Psoas muscle (tissue), 8 donors: ENCODE measurements around the gene RASSF9. TPM values are rescaled to one million over a fixed set of nuclear protein-coding genes. Genes with fewer than 3 reads are reported as not detected.
A peak's percentile ranks its signal among the peaks of the same experiment; 100 is the strongest.

Experiments
- ATAC-seq, 4 donors: fragments of 200-7000 bp; cut with Tn5 transposase; one replicate each; pipeline ENCODE4 v1.9.1; 2020; ENCODE audit warnings: moderate library complexity in 3 of 4, mild to moderate bottlenecking in 2 of 4
- DNase-seq, 2 donors: peaks; one replicate each; pipeline ENCODE4 v3.0.0-alpha.2; 2020
- H3K27ac ChIP-seq: fragments of 200-600 bp; one replicate; pipeline ENCODE4 v1.8.0; 2022
- H3K27me3 ChIP-seq, 3 donors: fragments of 200-600 bp in 1 of 3; one replicate each; pipeline versions ENCODE4 v1.6.1 to v1.8.0; 2013 to 2022; ENCODE audit warnings: low read length in 2 of 3, mild to moderate bottlenecking in 2 of 3, moderate library complexity in 1 of 3; ENCODE audit not compliant: insufficient read depth in 3 of 3
- H3K36me3 ChIP-seq, 2 donors: fragments of 200-600 bp in 1 of 2; one replicate each; pipeline versions ENCODE4 v1.6.1 to v1.8.0; 2013 to 2022; ENCODE audit warnings: low read depth in 1 of 2, mild to moderate bottlenecking in 1 of 2, moderate library complexity in 1 of 2; ENCODE audit not compliant: insufficient read depth in 1 of 2
- H3K4me1 ChIP-seq: fragments of 200-600 bp; one replicate; pipeline ENCODE4 v1.8.0; 2022
- H3K4me3 ChIP-seq: fragments of 200-600 bp; one replicate; pipeline ENCODE4 v1.8.0; 2022; ENCODE audit warnings: mild to moderate bottlenecking
- H3K9me3 ChIP-seq: fragments of 200-600 bp; one replicate; pipeline ENCODE4 v1.8.0; 2022
- WGBS, 3 donors: extraction: QIAGEN DNeasy Blood & Tissue Kit; methylation state at CpG; one replicate each; pipeline versions ENCODE4 v1.1.6 to v1.1.7; 2013; 5-methylcytosine and 5-hydroxymethylcytosine counted together
- intact Hi-C, 2 donors: fragments of 100-400 bp; cut with DNase I; formaldehyde crosslinking; loops; one replicate each; pipeline versions ENCODE4 v1.11.0 to v1.14.2; 2022
- polyA plus RNA-seq, 3 donors: library from polyadenylated mRNA; stranded (reverse); fragments of 200-250 nt; gene quantifications; one replicate each; pipeline ENCODE4 v1.2.3, GENCODE V29; 2013
- total RNA-seq, 4 donors: library from RNA; stranded (reverse); fragmentation: NEBNext Ultra II Directional in 2 of 4; extraction: Animal tissue kit (Norgen Biotek cat#: 25700) in 2 of 4; gene quantifications; one replicate each; pipeline versions ENCODE4 v1.2.1 to v1.2.4, GENCODE V29; 2021 to 2023
- TF ChIP-seq, protein P1 (sequence below): fragments of 200-600 bp; IDR thresholded peaks from one replicate; pipeline ENCODE4 v1.8.0; 2022; ENCODE audit warnings: antibody characterized with exemption
- donor health status: healthy with polysubstance abuse.
- donor health status: DM: no; HTN: no; CAD: no; lungs with moderate emphysema.
- donor health status: Bipolar disorder and iron deficiency.
- donor health status: healthy.
- donor health status: DM: yes; HTN: yes; CAD: no.
- donor health status: DM: no; HTN: no; CAD: no.
- donor health status: DM: no; HTN: no; CAD: no.
- donor health status: DM: yes; HTN: yes; CAD: no.

Gene RASSF9
- total and polyA plus RNA-seq, 7 donors = 0.34 to 4.1 (median 1.5) TPM

GRCh38 chr12:85834378-85834777, 1.8 kb downstream of the RASSF9 start:
- intact Hi-C loops = no loop called here
- ATAC-seq (no peak), DNase-seq (no peak)
- Histone ChIP-seq H3K36me3 (no peaks in the 10 kb centered on the region), H3K4me3 (peak overlapping the region; percentile 64), H3K9me3 (no peaks in the 10 kb centered on the region), H3K4me1 (peaks cover 5% of the 10 kb centered on the region), H3K27ac (no peak overlapping the region), H3K27me3 (no peaks in the 10 kb centered on the region)
- TF ChIP-seq, protein P1, sequence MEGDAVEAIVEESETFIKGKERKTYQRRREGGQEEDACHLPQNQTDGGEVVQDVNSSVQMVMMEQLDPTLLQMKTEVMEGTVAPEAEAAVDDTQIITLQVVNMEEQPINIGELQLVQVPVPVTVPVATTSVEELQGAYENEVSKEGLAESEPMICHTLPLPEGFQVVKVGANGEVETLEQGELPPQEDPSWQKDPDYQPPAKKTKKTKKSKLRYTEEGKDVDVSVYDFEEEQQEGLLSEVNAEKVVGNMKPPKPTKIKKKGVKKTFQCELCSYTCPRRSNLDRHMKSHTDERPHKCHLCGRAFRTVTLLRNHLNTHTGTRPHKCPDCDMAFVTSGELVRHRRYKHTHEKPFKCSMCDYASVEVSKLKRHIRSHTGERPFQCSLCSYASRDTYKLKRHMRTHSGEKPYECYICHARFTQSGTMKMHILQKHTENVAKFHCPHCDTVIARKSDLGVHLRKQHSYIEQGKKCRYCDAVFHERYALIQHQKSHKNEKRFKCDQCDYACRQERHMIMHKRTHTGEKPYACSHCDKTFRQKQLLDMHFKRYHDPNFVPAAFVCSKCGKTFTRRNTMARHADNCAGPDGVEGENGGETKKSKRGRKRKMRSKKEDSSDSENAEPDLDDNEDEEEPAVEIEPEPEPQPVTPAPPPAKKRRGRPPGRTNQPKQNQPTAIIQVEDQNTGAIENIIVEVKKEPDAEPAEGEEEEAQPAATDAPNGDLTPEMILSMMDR = no peak
- WGBS, 3 donors = 21 to 29% (median 22%) methylated on average over 2 of the region's 2 CpGs

DNA sequence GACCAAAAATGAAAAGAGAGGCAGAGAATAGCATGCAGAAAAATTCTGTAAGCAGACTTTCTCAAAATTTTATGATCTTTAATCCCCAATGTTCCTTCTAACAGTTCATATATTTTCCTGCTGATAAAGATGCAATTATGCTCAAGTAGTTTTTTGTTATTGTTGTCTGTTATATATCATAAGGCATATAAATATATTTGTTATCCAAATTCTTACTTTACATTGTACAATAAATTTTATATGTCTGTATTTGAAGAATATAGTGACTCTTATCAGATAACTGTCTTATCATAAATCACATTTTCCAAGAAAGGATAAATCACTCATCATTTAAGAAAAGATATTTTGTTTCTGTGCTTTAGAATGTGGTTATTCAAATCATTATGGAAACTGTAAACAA, 2.6 kb downstream of the RASSF9 start:
- H3K27ac ChIP-seq = no peak overlapping the region
- intact Hi-C loops = no loop called here

DNA sequence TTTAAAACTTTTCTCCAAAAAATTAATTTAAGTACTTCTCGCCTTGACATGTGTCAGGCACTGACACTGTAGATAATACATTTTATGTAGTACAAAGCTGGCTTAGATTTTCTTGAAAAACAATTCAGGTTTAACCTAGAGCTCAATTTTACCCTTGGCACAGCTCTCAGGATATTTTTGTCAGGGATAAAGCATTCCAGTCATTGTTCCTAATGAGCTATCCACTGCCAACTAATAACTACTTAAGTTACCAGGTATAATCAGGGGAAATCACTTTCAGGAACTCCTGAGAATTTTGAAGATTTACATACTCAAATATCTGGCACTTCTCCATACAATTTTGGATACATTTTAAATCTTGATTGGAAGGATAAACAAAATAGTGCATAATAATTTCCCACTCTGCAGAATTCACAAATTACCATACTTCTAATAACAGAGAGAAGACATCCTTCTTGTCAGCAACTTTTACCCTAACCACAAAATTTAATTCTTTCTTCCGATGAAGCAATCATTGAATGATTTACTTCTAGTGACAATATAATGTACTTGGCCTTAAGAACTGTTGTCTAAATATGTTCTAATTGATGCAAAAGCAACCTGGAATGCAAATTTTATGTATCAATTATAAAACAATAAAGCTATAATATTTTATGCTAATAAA, 4.8 kb downstream of the RASSF9 start:
- 59 to 66% (median 60%) methylated on average over 2 of the region's 2 CpGs for WGBS, 3 donors
- Histone ChIP-seq H3K9me3 (no peaks in the 10 kb centered on the region), H3K27me3 (no peaks in the 10 kb centered on the region), H3K4me1 (peaks cover 5% of the 10 kb centered on the region), H3K27ac (no peak overlapping the region), H3K36me3 (no peaks in the 10 kb centered on the region), H3K4me3 (peak overlapping the region; percentile 4)
- intact Hi-C loops = no loop called here
- TF ChIP-seq, protein P1 = no peak
- no peak for DNase-seq
- no peak for ATAC-seq

More for the DNA sequence above, 2.6 kb downstream of the RASSF9 start:
- H3K27me3 ChIP-seq = no peaks in the 10 kb centered on the region
- TF ChIP-seq, protein P1 = no peak
- DNase-seq (no peak), ATAC-seq (no peak)
- peak overlapping the region; percentile 64 for H3K4me3 ChIP-seq
- no peaks in the 10 kb centered on the region for H3K9me3 ChIP-seq
- no peaks in the 10 kb centered on the region for H3K36me3 ChIP-seq
- H3K4me1 ChIP-seq = peaks cover 5% of the 10 kb centered on the region

DNA sequence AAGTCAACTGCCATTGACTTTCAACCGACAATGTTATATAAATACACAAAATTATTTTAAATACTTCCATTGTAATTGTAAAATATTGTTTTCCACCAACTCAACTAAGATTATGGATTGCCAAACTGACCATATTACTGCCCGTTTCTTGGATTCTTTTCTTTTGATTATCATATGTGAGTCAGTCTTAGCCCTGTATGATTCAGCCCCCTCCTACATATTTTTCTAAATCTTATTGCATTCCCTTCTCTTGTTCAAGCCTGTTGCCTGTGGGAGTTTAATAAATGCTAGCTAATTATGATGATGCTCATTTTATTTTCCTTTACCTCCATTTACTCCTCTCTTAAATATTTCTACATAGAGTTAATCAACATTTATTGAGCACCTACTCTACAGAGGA, 6.8 kb downstream of the RASSF9 start:
- H3K4me1 ChIP-seq = peaks cover 5% of the 10 kb centered on the region
- no peak for ATAC-seq
- no peaks in the 10 kb centered on the region for H3K9me3 ChIP-seq
- WGBS, 3 donors = 84 to 91% (median 90%) methylated on average over 2 of the region's 2 CpGs
- intact Hi-C loops = no loop called here
- H3K4me3 ChIP-seq = no peak overlapping the region
- H3K27ac ChIP-seq = no peak overlapping the region
- no peak for DNase-seq
- H3K27me3 ChIP-seq = no peaks in the 10 kb centered on the region
- TF ChIP-seq, protein P1 = no peak
- no peaks in the 10 kb centered on the region for H3K36me3 ChIP-seq

- H3K4me3 ChIP-seq = no peak overlapping the region
- peaks cover 5% of the 10 kb centered on the region for H3K4me1 ChIP-seq
- no peaks in the 10 kb centered on the region for H3K9me3 ChIP-seq
- ATAC-seq (no peak), DNase-seq (no peak)
- intact Hi-C loops = no loop called here
- no peak overlapping the region for H3K27ac ChIP-seq
- TF ChIP-seq, protein P1 = no peak
- H3K27me3 ChIP-seq = no peaks in the 10 kb centered on the region
- no peaks in the 10 kb centered on the region for H3K36me3 ChIP-seq
- 91 to 95% (median 93%) methylated on average over 1 of the region's 1 CpG for WGBS, 3 donors
Observed at GRCh38 chr12:85828576-85828975, 7.6 kb downstream of the RASSF9 start.
